HepG2 (cell line): ENCODE results near the gene CLEC16A. TPM values are rescaled to one million over a fixed set of nuclear protein-coding genes. Genes with fewer than 3 reads are reported as not detected.

Experiments
- ATAC-seq: fragments of 200-7000 bp; cut with Tn5 transposase; 3 replicates; pipeline ENCODE4 v1.9.1; 2020; ENCODE audit warnings: mild to moderate bottlenecking, moderate library complexity
- BruUV-seq: library from RNA; stranded (reverse); fragments of 400-500 nt; replicated peaks from 2 replicates; lab custom pipeline; 2021; lab: Mats Ljungman, UMichigan
- CTCF ChIA-PET: fragments of 300-600 bp; formaldehyde crosslinking; extraction: SDS; loops from one replicate; lab custom pipeline; 2021; ENCODE audit warnings: low total read pairs, inconsistent platforms, low intra/inter-chr PET ratio; lab: Yijun Ruan, JAX
- POLR2A ChIA-PET: fragments of 350-600 bp; sonication (Branson Sonifier 250); formaldehyde crosslinking; loops from one replicate; lab custom pipeline; 2020; ENCODE audit warnings: antibody characterized with exemption, inconsistent platforms; lab: Yijun Ruan, JAX
- DNase-seq: peaks from one replicate; pipeline ENCODE4 v3.0.0-alpha.2; 2015; ENCODE audit warnings: low spot score
- FAIRE-seq: peaks from 3 replicates; lab custom pipeline; 2011; peaks lifted over from hg19 to GRCh38; lab: Jason Lieb, UNC
- H2AFZ ChIP-seq: one replicate; pipeline ENCODE4 v1.6.1; 2011; ENCODE audit warnings: low read length, inconsistent platforms
- H3K27ac ChIP-seq: fragments of 300-600 bp; 3 replicates; pipeline ENCODE4 v1.8.0; 2011; ENCODE audit warnings: mixed run types, mild to moderate bottlenecking, mixed read lengths, low read length, inconsistent platforms; ENCODE audit not compliant: insufficient read depth; ENCODE audit errors: extremely low read length
- H3K27me3 ChIP-seq, 2 experiments: fragments of 200-600 bp in 1 of 2; 2 replicates in 1 of 2; 3 replicates in 1 of 2; pipeline versions ENCODE4 v1.6.0 to v1.8.0; 2011; ENCODE audit warnings: low read length in 2 of 2, mild to moderate bottlenecking in 2 of 2, moderate library complexity in 2 of 2, inconsistent platforms in 1 of 2; ENCODE audit not compliant: insufficient read depth in 2 of 2, control insufficient read depth in 1 of 2
- H3K36me3 ChIP-seq, 2 experiments: fragments of 200-600 bp in 1 of 2; replicated peaks in 1 of 2; 2 replicates in 1 of 2; 3 replicates in 1 of 2; pipeline versions ENCODE4 v1.5.1 to v1.8.0; 2011; ENCODE audit warnings: low read length in 2 of 2, inconsistent platforms in 1 of 2; ENCODE audit not compliant: insufficient read depth in 2 of 2, control insufficient read depth in 1 of 2
- H3K4me1 ChIP-seq: 2 replicates; pipeline ENCODE4 v1.5.1; 2012; ENCODE audit warnings: low read length, inconsistent platforms; ENCODE audit not compliant: insufficient read depth
- H3K4me2 ChIP-seq: 2 replicates; pipeline ENCODE4 v1.6.0; 2011; ENCODE audit warnings: low read depth, low read length, inconsistent platforms
- H3K4me3 ChIP-seq, 3 experiments: fragments of 200-600 bp in 1 of 3; sonication (generic), shearing (Covaris generic) in 1 of 3; replicated peaks in 1 of 3; 2 replicates each; pipeline ENCODE4 v1.5.1; 2011 to 2016; ENCODE audit warnings: low read length in 3 of 3, inconsistent platforms in 2 of 3, low read depth in 2 of 3, mild to moderate bottlenecking in 2 of 3, control low read depth in 1 of 3, mixed read lengths in 1 of 3; ENCODE audit not compliant: insufficient read depth in 1 of 3
- H3K79me2 ChIP-seq: one replicate; pipeline ENCODE4 v1.6.1; 2011; ENCODE audit warnings: low read length, inconsistent platforms; ENCODE audit not compliant: insufficient read depth
- H3K9ac ChIP-seq: 2 replicates; pipeline ENCODE4 v1.6.0; 2011; ENCODE audit warnings: mild to moderate bottlenecking, low read depth, low read length, inconsistent platforms; ENCODE audit not compliant: insufficient read depth
- H3K9me3 ChIP-seq: 2 replicates; pipeline ENCODE4 v1.5.1; 2012; ENCODE audit warnings: mild to moderate bottlenecking, low read length
- H4K20me1 ChIP-seq: 2 replicates; pipeline ENCODE4 v1.6.0; 2011; ENCODE audit warnings: inconsistent platforms, mild to moderate bottlenecking, low read length, moderate library complexity; ENCODE audit not compliant: insufficient read depth
- ATF3 ChIP-seq: sonication (generic); formaldehyde crosslinking; IDR thresholded peaks from 2 replicates; pipeline ENCODE4 v1.4.0; 2020; ENCODE audit warnings: missing genetic modification reagents
- BRD4 ChIP-seq: sonication (generic); formaldehyde crosslinking; IDR thresholded peaks from 2 replicates; pipeline ENCODE4 v1.4.0; 2020; ENCODE audit warnings: missing genetic modification reagents
- CCDC6 ChIP-seq: sonication (generic); formaldehyde crosslinking; IDR thresholded peaks from 2 replicates; pipeline ENCODE4 v1.8.1; 2022; ENCODE audit warnings: mild to moderate bottlenecking, missing genetic modification reagents, moderate library complexity
- CHD2 ChIP-seq: IDR thresholded peaks from 2 replicates; pipeline ENCODE4 v1.6.1; 2011; ENCODE audit warnings: low read depth, low read length, improper control_type of control experiment
- FUBP1 ChIP-seq: sonication (generic); formaldehyde crosslinking; IDR thresholded peaks from 2 replicates; pipeline ENCODE4 v1.5.1; 2020; ENCODE audit warnings: missing genetic modification reagents, mild to moderate bottlenecking, borderline replicate concordance
- HNRNPK ChIP-seq: fragments of 200-400 bp; formaldehyde crosslinking; IDR thresholded peaks from 2 replicates; pipeline ENCODE4 v1.6.1; 2018; ENCODE audit warnings: low read length, low read depth, moderate library complexity, mild to moderate bottlenecking; ENCODE audit not compliant: poor library complexity, severe bottlenecking
- JUN ChIP-seq: sonication (generic); formaldehyde crosslinking; IDR thresholded peaks from 2 replicates; pipeline ENCODE4 v1.4.0; 2020; ENCODE audit warnings: mild to moderate bottlenecking, missing genetic modification reagents
- NCOR1 ChIP-seq: fragments of 200-600 bp; sonication (generic); IDR thresholded peaks from 2 replicates; pipeline ENCODE4 v1.7.0; 2017; ENCODE audit warnings: antibody characterized with exemption, low read length, borderline replicate concordance
- NR2F1 ChIP-seq, 2 experiments: fragments of 450-650 bp in 1 of 2; formaldehyde crosslinking in 1 of 2; IDR thresholded peaks; 2 replicates each; pipeline versions ENCODE4 v1.5.0 to v1.6.1; 2016 to 2020; ENCODE audit warnings: mild to moderate bottlenecking in 1 of 2, missing compliant biosample characterization in 1 of 2, missing genetic modification reagents in 1 of 2, moderate library complexity in 1 of 2
- PATZ1 ChIP-seq: sonication (generic); formaldehyde crosslinking; IDR thresholded peaks from 2 replicates; pipeline ENCODE4 v1.4.0; 2020; ENCODE audit warnings: missing genetic modification reagents
- PLSCR1 ChIP-seq: sonication (generic); formaldehyde crosslinking; IDR thresholded peaks from 2 replicates; pipeline ENCODE4 v1.5.0; 2020; ENCODE audit warnings: missing genetic modification reagents, mild to moderate bottlenecking, borderline replicate concordance
- PTBP1 ChIP-seq: fragments of 200-400 bp; formaldehyde crosslinking; IDR thresholded peaks from 2 replicates; pipeline ENCODE4 v1.6.1; 2018; ENCODE audit warnings: low read length, low read depth; ENCODE audit not compliant: poor library complexity, severe bottlenecking
- SIN3B ChIP-seq: fragments of 150-350 bp; IDR thresholded peaks from 2 replicates; pipeline ENCODE4 v1.6.1; 2014; ENCODE audit warnings: low read length
- ZC3H4 ChIP-seq: sonication (generic); formaldehyde crosslinking; IDR thresholded peaks from 2 replicates; pipeline ENCODE4 v1.4.0; 2020; ENCODE audit warnings: missing genetic modification reagents, borderline replicate concordance
- ZFX ChIP-seq: sonication (generic); formaldehyde crosslinking; IDR thresholded peaks from 2 replicates; pipeline ENCODE4 v1.4.0; 2020; ENCODE audit warnings: mild to moderate bottlenecking, low read depth, missing genetic modification reagents, moderate library complexity
- ZNF30 ChIP-seq: sonication (generic); formaldehyde crosslinking; IDR thresholded peaks from 2 replicates; pipeline ENCODE4 v1.5.0; 2020; ENCODE audit warnings: mild to moderate bottlenecking, missing genetic modification reagents
- ZNF703 ChIP-seq: sonication (generic); formaldehyde crosslinking; IDR thresholded peaks from 2 replicates; pipeline ENCODE4 v1.5.1; 2020; ENCODE audit warnings: missing genetic modification reagents, mild to moderate bottlenecking, moderate library complexity, borderline replicate concordance
- ZNF772 ChIP-seq: sonication (generic); formaldehyde crosslinking; IDR thresholded peaks from 2 replicates; pipeline ENCODE4 v1.5.0; 2020; ENCODE audit warnings: mild to moderate bottlenecking, missing genetic modification reagents
- ZNF777 ChIP-seq: sonication (generic); formaldehyde crosslinking; IDR thresholded peaks from 2 replicates; pipeline ENCODE4 v1.4.0; 2020; ENCODE audit warnings: missing genetic modification reagents
- ZNF841 ChIP-seq: sonication (generic); formaldehyde crosslinking; IDR thresholded peaks from 2 replicates; pipeline ENCODE4 v1.8.1; 2023; ENCODE audit warnings: missing genetic modification reagents, borderline replicate concordance
- WGBS: methylation state at CpG from one replicate; pipeline ENCODE4 v1.1.6; 2017; ENCODE audit warnings: low lambda C conversion rate; 5-methylcytosine and 5-hydroxymethylcytosine counted together
- in situ Hi-C: cut with HindIII; loops from 2 replicates; pipeline ENCODE4 v1.10.0; 2017; ENCODE audit warnings: low pct_unique_long_range_greater_than_20kb; ENCODE audit not compliant: extremely low pct_ligation_motif_present
- intact Hi-C: fragments of 100-400 bp; cut with micrococcal nuclease; formaldehyde crosslinking; loops from one replicate; pipeline ENCODE4 v1.10.0; 2022; ENCODE audit not compliant: unreplicated experiment
- polyA plus RNA-seq, 8 experiments: library from polyadenylated mRNA; depleted of rRNA in 3 of 8; stranded (reverse) in 7 of 8; unstranded in 1 of 8; fragments of >200 nt; fragmentation: Illumina TruSeq in 4 of 8; extraction: Trizol in 4 of 8; gene quantifications; 2 replicates each; pipeline versions ENCODE4 v1.2.1 to v1.2.3, GENCODE V29; 2011 to 2016; ENCODE audit warnings: low read depth in 4 of 8, missing spikeins in 1 of 8, mixed read lengths in 1 of 8; ENCODE audit not compliant: insufficient read depth in 1 of 8
- total RNA-seq, 5 experiments: library from RNA; depleted of rRNA; stranded (reverse); fragments of >200 nt; fragmentation: Illumina TruSeq; extraction: Trizol; gene quantifications; 2 replicates each; pipeline ENCODE4 v1.2.3, GENCODE V29; 2016; ENCODE audit warnings: low read depth in 1 of 5

CLEC16A gene
- total and polyA plus RNA-seq, 2 of the 13 experiments (the other 11 are each of a cell fraction or from before 2014, with no cell fraction given): 8.5 to 10.3 TPM

- in situ Hi-C loops (no loop called here), intact Hi-C loops (no loop called here)
- Histone ChIP-seq H2AFZ (no peak overlapping the region), H3K27ac (no peak overlapping the region), H3K9ac (no peak overlapping the region), H3K36me3 (no peaks in the 10 kb centered on the region), H3K79me2 (no peaks in the 10 kb centered on the region), H3K4me3 (no peak overlapping the region), H4K20me1 (peaks cover 12% of the 10 kb centered on the region; the same call in 1 of the 2 replicates), H3K4me1 (peaks cover 44% of the 10 kb centered on the region), H3K9me3 (no peaks in the 10 kb centered on the region), H3K27me3 (no peaks in the 10 kb centered on the region), H3K4me2 (no peak overlapping the region)
- ChIA-PET CTCF (no interaction called here), POLR2A (no interaction called here)
- TF ChIP-seq PTBP1: no peak
- TF ChIP-seq JUN (CRISPR knock-in tag): no peak
- no peak for TF ChIP-seq ZNF30 (CRISPR knock-in tag)
- no peak for TF ChIP-seq PLSCR1 (CRISPR knock-in tag)
- TF ChIP-seq ZNF841 (CRISPR knock-in tag): no peak
- TF ChIP-seq SIN3B: no peak
- TF ChIP-seq FUBP1 (CRISPR knock-in tag): no peak
- no peak for TF ChIP-seq ATF3 (CRISPR knock-in tag)
- TF ChIP-seq ZNF777 (CRISPR knock-in tag): no peak
- no peak for TF ChIP-seq ZNF703 (CRISPR knock-in tag)
- no peak for TF ChIP-seq CCDC6 (CRISPR knock-in tag)
- no peak for TF ChIP-seq ZNF772 (CRISPR knock-in tag)
- no peak for TF ChIP-seq NR2F1 (CRISPR knock-in tag; IDR thresholded peaks at IDR 0.05)
- TF ChIP-seq ZC3H4 (CRISPR knock-in tag): no peak
- TF ChIP-seq NCOR1: no peak
- TF ChIP-seq HNRNPK: no peak
- TF ChIP-seq CHD2: no peak
- TF ChIP-seq BRD4 (CRISPR knock-in tag): no peak
- no peak for TF ChIP-seq ZFX (CRISPR knock-in tag)
- TF ChIP-seq PATZ1 (CRISPR knock-in tag): no peak
- WGBS: 90% methylated on average over 7 of the region's 7 CpGs
- DNase-seq: no peak
- no peak for ATAC-seq
- no peak for FAIRE-seq
- no TSS peak for BruUV-seq
Observed at GRCh38 chr16:11142951-11143350, 198.6 kb downstream of the CLEC16A start.
